Activated CD4-positive, alpha-beta memory T cell treated with anti-CD3 and anti-CD28 coated beads for 36 hours (primary cell): ENCODE results near the gene ASAP2. TPM values are rescaled to one million over a fixed set of nuclear protein-coding genes. Genes with fewer than 3 reads are reported as not detected.

Experiments
- CTCF ChIA-PET: fragments of 350-600 bp; sonication (Branson Sonifier 250); formaldehyde crosslinking; loops from one replicate; lab custom pipeline; 2021; ENCODE audit warnings: antibody characterized with exemption, inconsistent platforms; lab: Charles Lee
- POLR2A ChIA-PET: fragments of 350-600 bp; sonication (Branson Sonifier 250); formaldehyde crosslinking; loops from one replicate; lab custom pipeline; 2021; ENCODE audit warnings: antibody characterized with exemption; lab: Charles Lee
- DNase-seq: peaks from one replicate; pipeline ENCODE4 v3.0.0-alpha.2; 2020
- H3K27ac Mint-ChIP-seq: one replicate; pipeline ENCODE4 v1.8.0; 2021; ENCODE audit warnings: mixed read lengths
- H3K27me3 Mint-ChIP-seq: one replicate; pipeline ENCODE4 v1.8.0; 2021; ENCODE audit warnings: mixed read lengths
- H3K36me3 Mint-ChIP-seq: one replicate; pipeline ENCODE4 v1.8.0; 2021; ENCODE audit warnings: mixed read lengths
- H3K4me1 Mint-ChIP-seq: one replicate; pipeline ENCODE4 v1.8.0; 2021; ENCODE audit warnings: low read depth, mixed read lengths
- H3K4me3 Mint-ChIP-seq: one replicate; pipeline ENCODE4 v1.8.0; 2021; ENCODE audit warnings: mild to moderate bottlenecking, mixed read lengths
- H3K9me3 Mint-ChIP-seq: one replicate; pipeline ENCODE4 v1.8.0; 2021; ENCODE audit warnings: mixed read lengths
- intact Hi-C: fragments of 100-400 bp; cut with micrococcal nuclease; formaldehyde crosslinking; loops from one replicate; pipeline ENCODE4 v1.15.1; 2023
- total RNA-seq, 2 experiments: library from RNA; stranded (reverse); gene quantifications; one replicate each; pipeline ENCODE4 v1.2.3, GENCODE V29; 2021

The ASAP2 gene
- total RNA-seq, 2 experiments from 2014 or later: 0.26 to 0.97 TPM

GRCh38 chr2:9169349-9170107, 37.1 kb upstream of the ASAP2 start:
- ChIA-PET CTCF (no interaction called here), POLR2A (no interaction called here)
- H3K27ac Mint-ChIP-seq: no peak overlapping the region
- H3K27me3 Mint-ChIP-seq: peaks cover 8% of the 10 kb centered on the region
- H3K9me3 Mint-ChIP-seq: no peaks in the 10 kb centered on the region
- intact Hi-C loops: no loop called here
- no peak overlapping the region for H3K4me3 Mint-ChIP-seq
- H3K36me3 Mint-ChIP-seq: no peaks in the 10 kb centered on the region
- H3K4me1 Mint-ChIP-seq: no peaks in the 10 kb centered on the region
- DNase-seq: no peak

- ChIA-PET CTCF (no interaction called here), POLR2A (no interaction called here)
- DNase-seq: no peak
- Mint-ChIP-seq H3K27me3 (peaks cover 8% of the 10 kb centered on the region), H3K27ac (no peak overlapping the region), H3K9me3 (no peaks in the 10 kb centered on the region), H3K4me3 (no peak overlapping the region), H3K4me1 (no peaks in the 10 kb centered on the region), H3K36me3 (no peaks in the 10 kb centered on the region)
- intact Hi-C loops: no loop called here
These were observed 36.0 kb upstream of the ASAP2 start for GRCh38 chr2:9170458-9171130.

- Mint-ChIP-seq H3K27ac (no peak overlapping the region), H3K4me3 (no peak overlapping the region), H3K9me3 (no peaks in the 10 kb centered on the region), H3K4me1 (no peaks in the 10 kb centered on the region), H3K27me3 (peaks cover 9% of the 10 kb centered on the region), H3K36me3 (no peaks in the 10 kb centered on the region)
- intact Hi-C loops: no loop called here
- ChIA-PET CTCF (no interaction called here), POLR2A (no interaction called here)
- no peak for DNase-seq
These were observed 31.7 kb upstream of the ASAP2 start for GRCh38 chr2:9174771-9175437.

- H3K36me3 Mint-ChIP-seq: no peaks in the 10 kb centered on the region
- no peak overlapping the region for H3K27ac Mint-ChIP-seq
- no peaks in the 10 kb centered on the region for H3K9me3 Mint-ChIP-seq
- no peak for DNase-seq
- ChIA-PET POLR2A (no interaction called here), CTCF (interaction anchor here (0.6 kb wide), 2 partner anchors 381 to 1955 kb away, joined by 3 to 4 read pairs; a partner anchor contains a TSS)
- intact Hi-C loops: no loop called here
- H3K4me1 Mint-ChIP-seq: no peaks in the 10 kb centered on the region
- H3K4me3 Mint-ChIP-seq: no peak overlapping the region
- peaks cover 16% of the 10 kb centered on the region for H3K27me3 Mint-ChIP-seq
These were observed 28.3 kb upstream of the ASAP2 start for GRCh38 chr2:9178110-9178903.

GRCh38 chr2:9178904-9179571, 27.6 kb upstream of the ASAP2 start:
- peaks cover 19% of the 10 kb centered on the region for H3K27me3 Mint-ChIP-seq
- no peaks in the 10 kb centered on the region for H3K4me1 Mint-ChIP-seq
- CTCF ChIA-PET: interaction anchor here (0.6 kb wide), 2 partner anchors 380 to 1954 kb away, joined by 3 to 4 read pairs; a partner anchor contains a TSS
- no peaks in the 10 kb centered on the region for H3K36me3 Mint-ChIP-seq
- POLR2A ChIA-PET: no interaction called here
- H3K9me3 Mint-ChIP-seq: no peaks in the 10 kb centered on the region
- intact Hi-C loops: no loop called here
- no peak overlapping the region for H3K4me3 Mint-ChIP-seq
- no peak overlapping the region for H3K27ac Mint-ChIP-seq
- no peak for DNase-seq

- no peak overlapping the region for H3K27ac Mint-ChIP-seq
These were observed 26.9 kb upstream of the ASAP2 start for GRCh38 chr2:9179572-9180201.

GRCh38 chr2:9184361-9184760, 22.3 kb upstream of the ASAP2 start:
- POLR2A ChIA-PET: no interaction called here

More at GRCh38 chr2:9179572-9180201, 26.9 kb upstream of the ASAP2 start:
- Mint-ChIP-seq H3K4me1 (no peaks in the 10 kb centered on the region), H3K36me3 (no peaks in the 10 kb centered on the region), H3K4me3 (no peak overlapping the region), H3K27me3 (peaks cover 19% of the 10 kb centered on the region), H3K9me3 (no peaks in the 10 kb centered on the region)
- POLR2A ChIA-PET: no interaction called here
- no peak for DNase-seq
- intact Hi-C loops: no loop called here
- CTCF ChIA-PET: no interaction called here

GRCh38 chr2:9187620-9188214, 18.9 kb upstream of the ASAP2 start:
- ChIA-PET CTCF (no interaction called here), POLR2A (no interaction called here)
- peaks cover 10% of the 10 kb centered on the region for H3K27me3 Mint-ChIP-seq
- intact Hi-C loops: no loop called here
- no peak overlapping the region for H3K4me3 Mint-ChIP-seq
- H3K4me1 Mint-ChIP-seq: no peaks in the 10 kb centered on the region
- no peak overlapping the region for H3K27ac Mint-ChIP-seq
- no peak for DNase-seq
- no peaks in the 10 kb centered on the region for H3K9me3 Mint-ChIP-seq
- no peaks in the 10 kb centered on the region for H3K36me3 Mint-ChIP-seq

More at GRCh38 chr2:9184361-9184760, 22.3 kb upstream of the ASAP2 start:
- H3K27me3 Mint-ChIP-seq: peaks cover 17% of the 10 kb centered on the region
- no peaks in the 10 kb centered on the region for H3K4me1 Mint-ChIP-seq
- H3K9me3 Mint-ChIP-seq: no peaks in the 10 kb centered on the region
- CTCF ChIA-PET: no interaction called here
- H3K4me3 Mint-ChIP-seq: no peak overlapping the region
- H3K27ac Mint-ChIP-seq: no peak overlapping the region
- H3K36me3 Mint-ChIP-seq: no peaks in the 10 kb centered on the region
- no peak for DNase-seq
- intact Hi-C loops: no loop called here

GRCh38 chr2:9188823-9189222, 17.8 kb upstream of the ASAP2 start:
- no peaks in the 10 kb centered on the region for H3K36me3 Mint-ChIP-seq
- H3K27me3 Mint-ChIP-seq: peaks cover 5% of the 10 kb centered on the region
- DNase-seq: no peak
- H3K4me3 Mint-ChIP-seq: no peak overlapping the region
- intact Hi-C loops: no loop called here
- ChIA-PET CTCF (interaction anchor here (1.0 kb wide), 1 partner anchor 17 kb away, joined by 3 read pairs; no protein-coding TSS in a partner anchor), POLR2A (no interaction called here)
- no peak overlapping the region for H3K27ac Mint-ChIP-seq
- H3K4me1 Mint-ChIP-seq: no peaks in the 10 kb centered on the region
- H3K9me3 Mint-ChIP-seq: no peaks in the 10 kb centered on the region

GRCh38 chr2:9189901-9190300, 16.7 kb upstream of the ASAP2 start:
- CTCF ChIA-PET: interaction anchor here (0.8 kb wide), 1 partner anchor 16 kb away, joined by 3 read pairs; no protein-coding TSS in a partner anchor
- Mint-ChIP-seq H3K4me3 (no peak overlapping the region), H3K4me1 (no peaks in the 10 kb centered on the region), H3K36me3 (no peaks in the 10 kb centered on the region), H3K27ac (no peak overlapping the region), H3K27me3 (peaks cover 2% of the 10 kb centered on the region), H3K9me3 (no peaks in the 10 kb centered on the region)
- DNase-seq: no peak
- POLR2A ChIA-PET: no interaction called here
- intact Hi-C loops: no loop called here

GRCh38 chr2:9191041-9191481, 15.6 kb upstream of the ASAP2 start:
- ChIA-PET CTCF (no interaction called here), POLR2A (no interaction called here)
- no peaks in the 10 kb centered on the region for H3K4me1 Mint-ChIP-seq
- no peak for DNase-seq
- H3K4me3 Mint-ChIP-seq: no peak overlapping the region
- peaks cover 2% of the 10 kb centered on the region for H3K27me3 Mint-ChIP-seq
- intact Hi-C loops: no loop called here
- H3K27ac Mint-ChIP-seq: no peak overlapping the region
- H3K9me3 Mint-ChIP-seq: no peaks in the 10 kb centered on the region
- H3K36me3 Mint-ChIP-seq: no peaks in the 10 kb centered on the region
